Measurements from ENCODE around the gene GYG2. TPM values are rescaled to one million over a fixed set of nuclear protein-coding genes. Genes with fewer than 3 reads are reported as not detected.
"Not testable (repeated sequence)": the region's sequence is repeated elsewhere in the genome, so short reads cannot be mapped to it uniquely, and the experiment has no call there.

GYG2 gene
- polyA plus RNA-seq, 4 donors = 15.2 to 17.8 (median 17.0) TPM

GRCh38 chrX:2863646-2864045 is 34.9 kb downstream of the GYG2 start:
- no peak for DNase-seq (ENCODE audit: low read depth in 4 of 4, low spot score in 3 of 4)

- DNase-seq (ENCODE audit: low read depth in 4 of 4, low spot score in 3 of 4) = no peak
Measured at GRCh38 chrX:2867206-2867605, 38.5 kb downstream of the GYG2 start.

GRCh38 chrX:2870650-2871049 is 41.9 kb downstream of the GYG2 start:
- DNase-seq (ENCODE audit: low read depth in 4 of 4, low spot score in 3 of 4) = no peak

- DNase-seq (ENCODE audit: low read depth in 4 of 4, low spot score in 3 of 4) = no peak
Measured at GRCh38 chrX:2871831-2872230, 43.1 kb downstream of the GYG2 start.

- DNase-seq (ENCODE audit: low read depth in 4 of 4, low spot score in 3 of 4) = no peak
Measured at GRCh38 chrX:2872671-2873277, 44.0 kb downstream of the GYG2 start.

GRCh38 chrX:2874222-2875135 is 45.7 kb downstream of the GYG2 start:
- DNase-seq (ENCODE audit: low read depth in 4 of 4, low spot score in 3 of 4) = no peak

- DNase-seq (ENCODE audit: low read depth in 4 of 4, low spot score in 3 of 4) = no peak
Measured at GRCh38 chrX:2875136-2875481, 46.4 kb downstream of the GYG2 start.

GRCh38 chrX:2875798-2876399 is 47.2 kb downstream of the GYG2 start:
- DNase-seq (ENCODE audit: low read depth in 4 of 4, low spot score in 3 of 4) = no peak

- DNase-seq (ENCODE audit: low read depth in 4 of 4, low spot score in 3 of 4) = no peak
Measured at GRCh38 chrX:2878563-2878962, 49.8 kb downstream of the GYG2 start.

GRCh38 chrX:2879670-2880069 is 50.9 kb downstream of the GYG2 start:
- no peak for DNase-seq (ENCODE audit: low read depth in 4 of 4, low spot score in 3 of 4)

- DNase-seq (ENCODE audit: low read depth in 4 of 4, low spot score in 3 of 4) = no peak
Measured at GRCh38 chrX:2883770-2884169, 55.0 kb downstream of the GYG2 start.

- DNase-seq (ENCODE audit: low read depth in 4 of 4, low spot score in 3 of 4) = no peak
Measured at GRCh38 chrX:2888309-2888708, 59.6 kb downstream of the GYG2 start.

GRCh38 chrX:2889045-2889605 is 60.4 kb downstream of the GYG2 start:
- no peak for DNase-seq (ENCODE audit: low read depth in 4 of 4, low spot score in 3 of 4)

GRCh38 chrX:2889706-2890490 is 61.2 kb downstream of the GYG2 start:
- DNase-seq (ENCODE audit: low read depth in 4 of 4, low spot score in 3 of 4) = not testable (repeated sequence)

GRCh38 chrX:2890536-2891460 is 62.1 kb downstream of the GYG2 start:
- not testable (repeated sequence) for DNase-seq (ENCODE audit: low read depth in 4 of 4, low spot score in 3 of 4)

- DNase-seq (ENCODE audit: low read depth in 4 of 4, low spot score in 3 of 4) = no peak
Measured at GRCh38 chrX:2892816-2893215, 64.1 kb downstream of the GYG2 start.

GRCh38 chrX:2894885-2895292 is 66.2 kb downstream of the GYG2 start:
- DNase-seq (ENCODE audit: low read depth in 4 of 4, low spot score in 3 of 4) = no peak

- DNase-seq (ENCODE audit: low read depth in 4 of 4, low spot score in 3 of 4) = no peak
Measured at GRCh38 chrX:2897311-2897689, 68.6 kb downstream of the GYG2 start.
